Adipocyte (in vitro differentiated cells): ENCODE data around the gene TGM2.

Experiments used
- DNase-seq: peaks from one replicate; pipeline ENCODE4 v3.0.0-alpha.2; 2015; ENCODE audit warnings: low read depth
- H3K27me3 ChIP-seq: replicated peaks from 2 replicates; pipeline ENCODE4 v1.7.0; 2013; ENCODE audit warnings: mild to moderate bottlenecking, low read length, moderate library complexity; ENCODE audit not compliant: control insufficient read depth, insufficient read depth
- H3K36me3 ChIP-seq: 2 replicates; pipeline ENCODE4 v1.7.0; 2013; ENCODE audit warnings: low read length, mild to moderate bottlenecking, moderate library complexity; ENCODE audit not compliant: control insufficient read depth, insufficient read depth, severe bottlenecking
- H3K4me1 ChIP-seq: 2 replicates; pipeline ENCODE4 v1.7.0; 2013; ENCODE audit warnings: mild to moderate bottlenecking, low read length, moderate library complexity; ENCODE audit not compliant: control insufficient read depth, insufficient read depth
- H3K4me3 ChIP-seq: 2 replicates; pipeline ENCODE4 v1.7.0; 2013; ENCODE audit warnings: mild to moderate bottlenecking, low read length, moderate library complexity
- H3K9ac ChIP-seq: 2 replicates; pipeline ENCODE4 v1.7.0; 2013; ENCODE audit warnings: mild to moderate bottlenecking, low read length, moderate library complexity
- H3K9me3 ChIP-seq: 2 replicates; pipeline ENCODE4 v1.7.0; 2013; ENCODE audit warnings: mild to moderate bottlenecking, low read length, moderate library complexity; ENCODE audit not compliant: control insufficient read depth

TGM2 gene

GRCh38 chr20:38131588-38132121 lies 33.4 kb downstream of the TGM2 start:
- H3K36me3 ChIP-seq: no peaks in the 10 kb centered on the region
- no peak overlapping the region for H3K4me3 ChIP-seq
- peaks cover 8% of the 10 kb centered on the region for H3K4me1 ChIP-seq
- no peaks in the 10 kb centered on the region for H3K27me3 ChIP-seq
- DNase-seq: no peak
- H3K9me3 ChIP-seq: no peaks in the 10 kb centered on the region
- H3K9ac ChIP-seq: no peak overlapping the region

- Histone ChIP-seq H3K4me1 (peaks cover 9% of the 10 kb centered on the region), H3K9ac (no peak overlapping the region), H3K9me3 (no peaks in the 10 kb centered on the region), H3K27me3 (no peaks in the 10 kb centered on the region), H3K4me3 (no peak overlapping the region), H3K36me3 (no peaks in the 10 kb centered on the region)
- DNase-seq: no peak
Observed at GRCh38 chr20:38130687-38131587, 34.1 kb downstream of the TGM2 start.

- H3K4me3 ChIP-seq: no peak overlapping the region
- H3K36me3 ChIP-seq: no peaks in the 10 kb centered on the region
- peaks cover 9% of the 10 kb centered on the region for H3K4me1 ChIP-seq
- no peaks in the 10 kb centered on the region for H3K27me3 ChIP-seq
- H3K9ac ChIP-seq: no peak overlapping the region
- no peaks in the 10 kb centered on the region for H3K9me3 ChIP-seq
- no peak for DNase-seq
Observed at GRCh38 chr20:38129893-38130609, 35.0 kb downstream of the TGM2 start.

GRCh38 chr20:38129248-38129865 lies 35.7 kb downstream of the TGM2 start:
- no peaks in the 10 kb centered on the region for H3K27me3 ChIP-seq

GRCh38 chr20:38128691-38129090 lies 36.4 kb downstream of the TGM2 start:
- DNase-seq: no peak
- Histone ChIP-seq H3K9me3 (no peaks in the 10 kb centered on the region), H3K27me3 (no peaks in the 10 kb centered on the region)

More at GRCh38 chr20:38129248-38129865, 35.7 kb downstream of the TGM2 start:
- no peaks in the 10 kb centered on the region for H3K36me3 ChIP-seq
- H3K4me1 ChIP-seq: peaks cover 9% of the 10 kb centered on the region
- no peak for DNase-seq
- H3K9me3 ChIP-seq: no peaks in the 10 kb centered on the region
- no peak overlapping the region for H3K9ac ChIP-seq
- no peak overlapping the region for H3K4me3 ChIP-seq

GRCh38 chr20:38127920-38128528 lies 37.0 kb downstream of the TGM2 start:
- H3K36me3 ChIP-seq: no peaks in the 10 kb centered on the region
- no peak for DNase-seq
- H3K9ac ChIP-seq: no peak overlapping the region
- H3K27me3 ChIP-seq: no peaks in the 10 kb centered on the region
- no peaks in the 10 kb centered on the region for H3K9me3 ChIP-seq
- no peak overlapping the region for H3K4me3 ChIP-seq
- peaks cover 12% of the 10 kb centered on the region for H3K4me1 ChIP-seq

More at GRCh38 chr20:38128691-38129090, 36.4 kb downstream of the TGM2 start:
- no peak overlapping the region for H3K9ac ChIP-seq
- H3K4me3 ChIP-seq: no peak overlapping the region
- no peaks in the 10 kb centered on the region for H3K36me3 ChIP-seq
- H3K4me1 ChIP-seq: peaks cover 9% of the 10 kb centered on the region

GRCh38 chr20:38126932-38127621 lies 38.0 kb downstream of the TGM2 start:
- Histone ChIP-seq H3K27me3 (no peaks in the 10 kb centered on the region), H3K4me1 (peaks cover 14% of the 10 kb centered on the region), H3K9me3 (no peaks in the 10 kb centered on the region), H3K36me3 (no peaks in the 10 kb centered on the region), H3K4me3 (no peak overlapping the region), H3K9ac (no peak overlapping the region)
- DNase-seq: peak; percentile 85

GRCh38 chr20:38126146-38126921 lies 38.7 kb downstream of the TGM2 start:
- Histone ChIP-seq H3K9ac (no peak overlapping the region), H3K27me3 (no peaks in the 10 kb centered on the region), H3K4me1 (peaks cover 14% of the 10 kb centered on the region), H3K4me3 (no peak overlapping the region), H3K9me3 (no peaks in the 10 kb centered on the region), H3K36me3 (no peaks in the 10 kb centered on the region)
- DNase-seq: no peak

GRCh38 chr20:38125157-38126056 lies 39.7 kb downstream of the TGM2 start:
- H3K27me3 ChIP-seq: no peaks in the 10 kb centered on the region
- DNase-seq: no peak
- H3K9ac ChIP-seq: no peak overlapping the region
- no peak overlapping the region for H3K4me3 ChIP-seq
- H3K4me1 ChIP-seq: peaks cover 14% of the 10 kb centered on the region
- H3K9me3 ChIP-seq: no peaks in the 10 kb centered on the region
- H3K36me3 ChIP-seq: no peaks in the 10 kb centered on the region
